H9 (cell line): ENCODE results near the gene NRP1. TPM values are rescaled to one million over a fixed set of nuclear protein-coding genes. Genes with fewer than 3 reads are reported as not detected.

Experiments
- DNase-seq: peaks from one replicate; pipeline ENCODE4 v3.0.0-alpha.2; 2017
- H2AFZ ChIP-seq: one replicate; pipeline ENCODE4 v1.6.1; 2013; ENCODE audit warnings: mild to moderate bottlenecking, low read length, control low read depth, moderate library complexity
- H2AK5ac ChIP-seq: 2 replicates; pipeline ENCODE4 v1.6.1; 2013; ENCODE audit warnings: low read length, control low read depth, mixed read lengths; ENCODE audit not compliant: insufficient read length
- H2BK120ac ChIP-seq: one replicate; pipeline ENCODE4 v1.6.1; 2013; ENCODE audit warnings: low read depth, mild to moderate bottlenecking, low read length, control low read depth, inconsistent platforms; ENCODE audit not compliant: poor library complexity, severe bottlenecking
- H2BK12ac ChIP-seq: 2 replicates; pipeline ENCODE4 v1.6.1; 2013; ENCODE audit warnings: low read length, control low read depth, mixed read lengths, low read depth; ENCODE audit not compliant: insufficient read length
- H2BK15ac ChIP-seq: 2 replicates; pipeline ENCODE4 v1.6.1; 2013; ENCODE audit warnings: low read depth, low read length, control low read depth
- H2BK20ac ChIP-seq: one replicate; pipeline ENCODE4 v1.6.1; 2013; ENCODE audit warnings: low read depth, mild to moderate bottlenecking, low read length, control low read depth, inconsistent platforms; ENCODE audit not compliant: poor library complexity, severe bottlenecking
- H2BK5ac ChIP-seq: 2 replicates; pipeline ENCODE4 v1.6.1; 2013; ENCODE audit warnings: low read length, control low read depth, mixed read lengths; ENCODE audit not compliant: insufficient read length
- H3K14ac ChIP-seq: 2 replicates; pipeline ENCODE4 v1.6.1; 2013; ENCODE audit warnings: low read length, control low read depth; ENCODE audit not compliant: insufficient read depth
- H3K18ac ChIP-seq: 2 replicates; pipeline ENCODE4 v1.6.1; 2013; ENCODE audit warnings: low read depth, mild to moderate bottlenecking, mixed read lengths, low read length, control low read depth; ENCODE audit not compliant: insufficient read length
- H3K23ac ChIP-seq: 2 replicates; pipeline ENCODE4 v1.6.1; 2013; ENCODE audit warnings: low read length, control low read depth, mixed read lengths, low read depth; ENCODE audit not compliant: insufficient read length
- H3K23me2 ChIP-seq: 2 replicates; pipeline ENCODE4 v1.6.1; 2013; ENCODE audit warnings: low read depth, mild to moderate bottlenecking, mixed read lengths, low read length, control low read depth; ENCODE audit not compliant: insufficient read length, poor library complexity, severe bottlenecking
- H3K27ac ChIP-seq: 2 replicates; pipeline ENCODE4 v1.5.1; 2013; ENCODE audit warnings: low read length, control low read depth, mixed read lengths, low read depth; ENCODE audit not compliant: insufficient read length
- H3K27me3 ChIP-seq: 2 replicates; pipeline ENCODE4 v1.6.1; 2013; ENCODE audit warnings: low read length, control low read depth, inconsistent platforms; ENCODE audit not compliant: insufficient read depth
- H3K4ac ChIP-seq: 2 replicates; pipeline ENCODE4 v1.6.1; 2013; ENCODE audit warnings: low read depth, mild to moderate bottlenecking, control low read depth, inconsistent platforms, low read length, moderate library complexity
- H3K4me1 ChIP-seq: 2 replicates; pipeline ENCODE4 v1.6.1; 2013; ENCODE audit warnings: low read length, control low read depth, inconsistent platforms; ENCODE audit not compliant: insufficient read depth
- H3K4me2 ChIP-seq: 2 replicates; pipeline ENCODE4 v1.6.1; 2013; ENCODE audit warnings: low read length, control low read depth, mixed read lengths; ENCODE audit not compliant: insufficient read length, insufficient read depth
- H3K56ac ChIP-seq: 2 replicates; pipeline ENCODE4 v1.6.1; 2013; ENCODE audit warnings: low read depth, mild to moderate bottlenecking, mixed read lengths, low read length, control low read depth; ENCODE audit not compliant: insufficient read length
- H3K79me1 ChIP-seq: 2 replicates; pipeline ENCODE4 v1.6.1; 2013; ENCODE audit warnings: low read depth, mild to moderate bottlenecking, moderate library complexity, low read length, control low read depth, inconsistent platforms; ENCODE audit not compliant: insufficient read depth, poor library complexity, severe bottlenecking
- H3K79me2 ChIP-seq: 2 replicates; pipeline ENCODE4 v1.6.1; 2013; ENCODE audit warnings: low read length, control low read depth, inconsistent platforms; ENCODE audit not compliant: insufficient read depth
- H3K9ac ChIP-seq: 2 replicates; pipeline ENCODE4 v1.6.1; 2013; ENCODE audit warnings: low read length, control low read depth, mixed read lengths; ENCODE audit not compliant: insufficient read length; ENCODE audit errors: extremely low read depth
- H3K9me3 ChIP-seq: one replicate; pipeline ENCODE4 v1.6.1; 2013; ENCODE audit warnings: low read depth, low read length, inconsistent platforms; ENCODE audit not compliant: control insufficient read depth
- H3T11ph ChIP-seq: one replicate; pipeline ENCODE4 v1.6.1; 2013; ENCODE audit warnings: mild to moderate bottlenecking, low read length, control low read depth, inconsistent platforms
- H4K20me1 ChIP-seq: one replicate; pipeline ENCODE4 v1.6.1; 2013; ENCODE audit not compliant: control insufficient read depth, insufficient read length, insufficient read depth
- H4K5ac ChIP-seq: 2 replicates; pipeline ENCODE4 v1.6.1; 2013; ENCODE audit warnings: low read depth, mild to moderate bottlenecking, mixed read lengths, low read length, control low read depth; ENCODE audit not compliant: insufficient read length
- H4K8ac ChIP-seq: replicated peaks from 2 replicates; pipeline ENCODE4 v1.6.1; 2013; ENCODE audit warnings: low read length, control low read depth, mixed read lengths, low read depth; ENCODE audit not compliant: insufficient read length
- H4K91ac ChIP-seq: 2 replicates; pipeline ENCODE4 v1.6.1; 2013; ENCODE audit warnings: low read depth, mild to moderate bottlenecking, moderate library complexity, mixed read lengths, low read length, control low read depth; ENCODE audit not compliant: insufficient read length
- H3K27ac Mint-ChIP-seq, 3 experiments: 2 replicates in 2 of 3; 3 replicates in 1 of 3; pipeline ENCODE4 v1.8.0; 2020 to 2021; ENCODE audit warnings: mixed read lengths in 3 of 3, mild to moderate bottlenecking in 1 of 3, moderate library complexity in 1 of 3
- H3K27me3 Mint-ChIP-seq: 2 replicates; pipeline ENCODE4 v1.8.0; 2021; ENCODE audit warnings: low read depth, mild to moderate bottlenecking, moderate library complexity, mixed read lengths
- H3K36me3 Mint-ChIP-seq, 3 experiments: 2 replicates in 2 of 3; 3 replicates in 1 of 3; pipeline ENCODE4 v1.8.0; 2020 to 2021; ENCODE audit warnings: low read depth in 3 of 3, mixed read lengths in 3 of 3; ENCODE audit not compliant: insufficient read depth in 1 of 3
- H3K4me1 Mint-ChIP-seq, 2 experiments: 2 replicates each; pipeline ENCODE4 v1.8.0; 2020; ENCODE audit warnings: mixed read lengths in 2 of 2
- H3K4me3 Mint-ChIP-seq, 2 experiments: 2 replicates in 1 of 2; 3 replicates in 1 of 2; pipeline ENCODE4 v1.8.0; 2020 to 2021; ENCODE audit warnings: mild to moderate bottlenecking in 2 of 2, mixed read lengths in 2 of 2, moderate library complexity in 1 of 2
- H3K9me3 Mint-ChIP-seq, 2 experiments: 2 replicates in 1 of 2; 3 replicates in 1 of 2; pipeline ENCODE4 v1.8.0; 2020; ENCODE audit warnings: mild to moderate bottlenecking in 2 of 2, mixed read lengths in 2 of 2, moderate library complexity in 1 of 2
- CTCF ChIP-seq: fragments of 200-600 bp; sonication (generic); conservative IDR thresholded peaks from 3 replicates; pipeline ENCODE4 v1.8.0; 2021; ENCODE audit warnings: antibody characterized with exemption, mild to moderate bottlenecking
- WGBS: extraction: QIAGEN DNeasy Blood & Tissue Kit; methylation state at CpG from one replicate; pipeline ENCODE4 v1.1.7; 2013; ENCODE audit warnings: missing lambda C conversion rate, low lambda C conversion rate, mixed read lengths; ENCODE audit not compliant: insufficient read length; ENCODE audit errors: extremely low coverage; 5-methylcytosine and 5-hydroxymethylcytosine counted together
- total RNA-seq: library from RNA; stranded (reverse); gene quantifications from 2 replicates; pipeline ENCODE4 v1.2.1, GENCODE V29; 2021

The NRP1 gene
- total RNA-seq, 1 experiment from 2014 or later, result 4.6 TPM

GRCh38 chr10:33136781-33137180 lies 197.7 kb downstream of the NRP1 start:
- Histone ChIP-seq H4K8ac (no peak overlapping the region), H3T11ph (no peak overlapping the region), H3K56ac (no peak overlapping the region), H3K79me2 (no peaks in the 10 kb centered on the region), H4K5ac (no peak overlapping the region), H3K4me2 (no peak overlapping the region), H3K4me1 (no peaks in the 10 kb centered on the region), H3K4ac (no peak overlapping the region), H3K9ac (no peak overlapping the region), H2BK20ac (no peak overlapping the region), H2AK5ac (no peak overlapping the region), H3K27me3 (no peaks in the 10 kb centered on the region), H3K18ac (no peak overlapping the region), H3K14ac (no peak overlapping the region), H3K27ac (no peak overlapping the region), H2BK15ac (no peak overlapping the region), H3K23me2 (no peaks in the 10 kb centered on the region), H4K20me1 (no peaks in the 10 kb centered on the region), H2BK120ac (no peak overlapping the region), H3K79me1 (no peaks in the 10 kb centered on the region), H2BK12ac (no peak overlapping the region), H4K91ac (no peak overlapping the region), H2AFZ (no peak overlapping the region), H3K23ac (no peak overlapping the region), H3K9me3 (no peaks in the 10 kb centered on the region), H2BK5ac (no peak overlapping the region)
- WGBS, result no CpG with 5 or more reads among the region's 1 CpG
- Mint-ChIP-seq H3K36me3 (no peaks in the 10 kb centered on the region; a peak in 1 of 7 replicates), H3K27me3 (no peaks in the 10 kb centered on the region; the same call in 1 of the 2 replicates), H3K27ac (no peak overlapping the region), H3K9me3 (peaks cover 0 to 2% of the 10 kb centered on the region in 2 experiments; a peak in 2 of 5 replicates), H3K4me1 (peaks cover 2 to 7% of the 10 kb centered on the region in 2 experiments; a peak in 2 of 4 replicates), H3K4me3 (no peak overlapping the region)
- no peak for TF ChIP-seq CTCF
- no peak for DNase-seq
